Suppressor macrophage treated with lipopolysaccharide for 4 hours (primary cell): ENCODE results near the gene CDYL.

Experiments
- DNase-seq: peaks from one replicate; pipeline ENCODE4 v3.0.0-alpha.2; 2020

The CDYL gene

GRCh38 chr6:4776131-4776492 is at the start of gene CDYL:
Gene CDYL, plus strand, starts transcription at chr6:4776404. Its CDS starts 380 bp downstream, at chr6:4776784.
- DNase-seq, result peak; percentile 97

- no peak for DNase-seq
Measured at GRCh38 chr6:4726645-4727044, 49.6 kb upstream of the CDYL start.

GRCh38 chr6:4727217-4727616 is 49.0 kb upstream of the CDYL start:
- no peak for DNase-seq

GRCh38 chr6:4727671-4728435 is 48.4 kb upstream of the CDYL start:
- DNase-seq, result peak; percentile 10

- DNase-seq, result no peak
Measured at GRCh38 chr6:4728436-4728769, 47.8 kb upstream of the CDYL start.

GRCh38 chr6:4728926-4729325 is 47.3 kb upstream of the CDYL start:
- no peak for DNase-seq

GRCh38 chr6:4731996-4732395 is 44.2 kb upstream of the CDYL start:
- no peak for DNase-seq

GRCh38 chr6:4732691-4733315 is 43.4 kb upstream of the CDYL start:
- peak; percentile 21 for DNase-seq

- no peak for DNase-seq
Measured at GRCh38 chr6:4736371-4736873, 39.8 kb upstream of the CDYL start.

GRCh38 chr6:4740032-4740431 is 36.2 kb upstream of the CDYL start:
- DNase-seq, result no peak

- no peak for DNase-seq
Measured at GRCh38 chr6:4743062-4743461, 33.1 kb upstream of the CDYL start.

GRCh38 chr6:4743926-4744325 is 32.3 kb upstream of the CDYL start:
- no peak for DNase-seq

GRCh38 chr6:4747588-4747987 is 28.6 kb upstream of the CDYL start:
- DNase-seq, result no peak

- DNase-seq, result no peak
Measured at GRCh38 chr6:4751823-4752464, 24.3 kb upstream of the CDYL start.

- no peak for DNase-seq
Measured at GRCh38 chr6:4756247-4756646, 20.0 kb upstream of the CDYL start.

GRCh38 chr6:4759997-4760396 is 16.2 kb upstream of the CDYL start:
- DNase-seq, result no peak

- DNase-seq, result no peak
Measured at GRCh38 chr6:4760773-4761172, 15.4 kb upstream of the CDYL start.

- DNase-seq, result no peak
Measured at GRCh38 chr6:4762294-4762693, 13.9 kb upstream of the CDYL start.

- DNase-seq, result no peak
Measured at GRCh38 chr6:4763921-4764320, 12.3 kb upstream of the CDYL start.

- DNase-seq, result no peak
Measured at GRCh38 chr6:4768815-4769214, 7.4 kb upstream of the CDYL start.

- no peak for DNase-seq
Measured at GRCh38 chr6:4772750-4773149, 3.5 kb upstream of the CDYL start.

GRCh38 chr6:4773181-4773580 is 3.0 kb upstream of the CDYL start:
- peak; percentile 37 for DNase-seq

GRCh38 chr6:4774296-4774695 is 1.9 kb upstream of the CDYL start:
- no peak for DNase-seq
